PC-9 (cell line): Measurements from ENCODE around the gene TCHP.

ENCODE experiments used
- CTCF ChIP-seq: fragments of 200-600 bp; sonication (generic); conservative IDR thresholded peaks from 2 replicates; pipeline ENCODE4 v1.6.1; 2017; ENCODE audit warnings: mixed run types, antibody characterized with exemption, mild to moderate bottlenecking, moderate library complexity
- EZH2 ChIP-seq: fragments of 200-600 bp; sonication (generic); IDR thresholded peaks from 2 replicates; pipeline ENCODE4 v1.8.0; 2017; ENCODE audit warnings: antibody characterized with exemption, low read depth

GRCh38 chr12:109953656-109954055 is 53.6 kb downstream of the TCHP start:
- TF ChIP-seq CTCF (no peak), EZH2 (no peak)
